ENCODE results near the gene ROS1.
A peak's percentile ranks its signal among the peaks of the same experiment; 100 is the strongest.

ROS1 gene

GRCh38 chr6:117449549-117450439 is 24.1 kb upstream of the ROS1 start:
- Histone ChIP-seq H3K4me3 (ENCODE audit: severe bottlenecking) (no peak overlapping the region), H3K36me3 (ENCODE audit: low read depth) (no peaks in the 10 kb centered on the region), H3K27ac (ENCODE audit: poor library complexity, severe bottlenecking) (peak overlapping the region; percentile 100), H3K4me1 (ENCODE audit: insufficient read depth, poor library complexity, severe bottlenecking) (peaks cover 40% of the 10 kb centered on the region), H3K27me3 (ENCODE audit: insufficient read depth, poor library complexity, severe bottlenecking) (no peaks in the 10 kb centered on the region), H3K9me3 (ENCODE audit: severe bottlenecking) (no peaks in the 10 kb centered on the region)
- DNase-seq (ENCODE audit: low spot score): no peak
- ATAC-seq (ENCODE audit: low read depth): no peak
- TF ChIP-seq CTCF (IDR thresholded peaks at IDR 0.05; ENCODE audit: poor library complexity, severe bottlenecking): peak; percentile 91

- peak; percentile 83 for DNase-seq (ENCODE audit: low spot score)
Measured at GRCh38 chr6:117448732-117449485, 23.2 kb upstream of the ROS1 start.

GRCh38 chr6:117448011-117448410 is 22.3 kb upstream of the ROS1 start:
- Histone ChIP-seq H3K27me3 (ENCODE audit: insufficient read depth, poor library complexity, severe bottlenecking) (no peaks in the 10 kb centered on the region), H3K36me3 (ENCODE audit: low read depth) (no peaks in the 10 kb centered on the region), H3K9me3 (ENCODE audit: severe bottlenecking) (no peaks in the 10 kb centered on the region), H3K27ac (ENCODE audit: poor library complexity, severe bottlenecking) (peak overlapping the region; percentile 100), H3K4me1 (ENCODE audit: insufficient read depth, poor library complexity, severe bottlenecking) (peaks cover 53% of the 10 kb centered on the region), H3K4me3 (ENCODE audit: severe bottlenecking) (no peak overlapping the region)
- TF ChIP-seq CTCF (IDR thresholded peaks at IDR 0.05; ENCODE audit: poor library complexity, severe bottlenecking): no peak
- 0 out of 3 replicates have a peak, but pooled peaks have one; percentile 1 for ATAC-seq (ENCODE audit: low read depth)
- DNase-seq (ENCODE audit: low spot score): no peak

More at GRCh38 chr6:117448732-117449485, 23.2 kb upstream of the ROS1 start:
- H3K4me3 ChIP-seq (ENCODE audit: severe bottlenecking): no peak overlapping the region
- no peak for TF ChIP-seq CTCF (IDR thresholded peaks at IDR 0.05; ENCODE audit: poor library complexity, severe bottlenecking)
- no peaks in the 10 kb centered on the region for H3K36me3 ChIP-seq (ENCODE audit: low read depth)
- no peaks in the 10 kb centered on the region for H3K27me3 ChIP-seq (ENCODE audit: insufficient read depth, poor library complexity, severe bottlenecking)
- H3K9me3 ChIP-seq (ENCODE audit: severe bottlenecking): no peaks in the 10 kb centered on the region
- peaks cover 48% of the 10 kb centered on the region for H3K4me1 ChIP-seq (ENCODE audit: insufficient read depth, poor library complexity, severe bottlenecking)
- peak overlapping the region; percentile 100 for H3K27ac ChIP-seq (ENCODE audit: poor library complexity, severe bottlenecking)
- peak; percentile 88 for ATAC-seq (ENCODE audit: low read depth)

GRCh38 chr6:117446861-117447260 is 21.1 kb upstream of the ROS1 start:
- peak overlapping the region; percentile 100 for H3K27ac ChIP-seq (ENCODE audit: poor library complexity, severe bottlenecking)
- H3K4me3 ChIP-seq (ENCODE audit: severe bottlenecking): no peak overlapping the region
- H3K9me3 ChIP-seq (ENCODE audit: severe bottlenecking): no peaks in the 10 kb centered on the region
- no peaks in the 10 kb centered on the region for H3K36me3 ChIP-seq (ENCODE audit: low read depth)
- no peaks in the 10 kb centered on the region for H3K27me3 ChIP-seq (ENCODE audit: insufficient read depth, poor library complexity, severe bottlenecking)
- H3K4me1 ChIP-seq (ENCODE audit: insufficient read depth, poor library complexity, severe bottlenecking): peaks cover 64% of the 10 kb centered on the region
- ATAC-seq (ENCODE audit: low read depth): no peak
- no peak for DNase-seq (ENCODE audit: low spot score)
- no peak for TF ChIP-seq CTCF (IDR thresholded peaks at IDR 0.05; ENCODE audit: poor library complexity, severe bottlenecking)
